B cell (primary cell): ENCODE results near the gene NT5DC4. TPM values are rescaled to one million over a fixed set of nuclear protein-coding genes. Genes with fewer than 3 reads are reported as not detected.

Experiments
- ATAC-seq: fragments of 200-7000 bp; cut with Tn5 transposase; one replicate; pipeline ENCODE4 v1.10.0; 2021; ENCODE audit warnings: low read depth, mild to moderate bottlenecking, moderate number of reproducible peaks, moderate library complexity
- CTCF ChIA-PET: fragments of 350-600 bp; sonication (Branson Sonifier 250); formaldehyde crosslinking; loops from one replicate; lab custom pipeline; 2021; ENCODE audit warnings: antibody characterized with exemption, inconsistent platforms; lab: Charles Lee
- POLR2A ChIA-PET: fragments of 350-600 bp; sonication (Branson Sonifier 250); formaldehyde crosslinking; loops from one replicate; lab custom pipeline; 2021; ENCODE audit warnings: antibody characterized with exemption; lab: Charles Lee
- DNase-seq: peaks from one replicate; pipeline ENCODE4 v3.0.0; 2013
- H2AFZ ChIP-seq: 2 replicates; pipeline ENCODE4 v1.6.1; 2012; ENCODE audit warnings: mild to moderate bottlenecking, low read depth, low read length; ENCODE audit not compliant: insufficient read depth, poor library complexity, severe bottlenecking
- H3K27ac ChIP-seq, 2 donors: 1 replicate in 1 of 2; 2 replicates in 1 of 2; pipeline ENCODE4 v1.5.1; 2012 to 2013; ENCODE audit warnings: low read length in 2 of 2, mild to moderate bottlenecking in 2 of 2, moderate library complexity in 1 of 2
- H3K27me3 ChIP-seq, 4 experiments: fragments of 200-600 bp in 1 of 4; sonication (generic) in 1 of 4; replicated peaks in 1 of 4; 1 replicate in 2 of 4; 2 replicates in 2 of 4; pipeline versions ENCODE4 v1.6.1 to v1.7.0; 2013 to 2016; ENCODE audit warnings: low read length in 3 of 4, mild to moderate bottlenecking in 2 of 4, mixed read lengths in 1 of 4, moderate library complexity in 1 of 4; ENCODE audit not compliant: insufficient read depth in 4 of 4, control insufficient read depth in 3 of 4; ENCODE audit errors: control extremely low read depth in 1 of 4
- H3K36me3 ChIP-seq, 2 experiments: replicated peaks in 1 of 2; 1 replicate in 1 of 2; 2 replicates in 1 of 2; pipeline versions ENCODE4 v1.6.1 to v1.7.1; 2013; ENCODE audit warnings: low read length in 1 of 2; ENCODE audit not compliant: insufficient read depth in 2 of 2, control insufficient read depth in 1 of 2; ENCODE audit errors: control extremely low read depth in 1 of 2, extremely low read depth in 1 of 2
- H3K4me1 ChIP-seq, 2 donors: fragments of 200-600 bp in 1 of 2; sonication (generic) in 1 of 2; 1 replicate in 1 of 2; 2 replicates in 1 of 2; pipeline versions ENCODE4 v1.5.1 to v1.6.1; 2013 to 2017; ENCODE audit warnings: low read length in 2 of 2; ENCODE audit not compliant: control insufficient read depth in 2 of 2, insufficient read depth in 2 of 2
- H3K4me2 ChIP-seq: replicated peaks from 2 replicates; pipeline ENCODE3; 2012; ENCODE audit warnings: mild to moderate bottlenecking, low read depth, low read length; ENCODE audit not compliant: poor library complexity, severe bottlenecking
- H3K4me3 ChIP-seq, 5 experiments: fragments of 200-600 bp in 1 of 5; sonication (generic) in 1 of 5; 1 replicate in 3 of 5; 2 replicates in 2 of 5; pipeline versions ENCODE4 v1.5.1 to v1.7.0; 2011 to 2016; ENCODE audit warnings: low read length in 4 of 5, mild to moderate bottlenecking in 4 of 5, low read depth in 2 of 5, control low read depth in 1 of 5, moderate library complexity in 1 of 5; ENCODE audit not compliant: insufficient read depth in 1 of 5; ENCODE audit errors: control extremely low read depth in 1 of 5, extremely low read depth in 1 of 5
- H3K79me2 ChIP-seq: fragments of 200-600 bp; sonication (generic); one replicate; pipeline ENCODE4 v1.6.0; 2016; ENCODE audit warnings: low read length; ENCODE audit not compliant: control insufficient read depth, insufficient read depth
- H3K9ac ChIP-seq: fragments of 200-600 bp; sonication (generic); 2 replicates; pipeline ENCODE4 v1.6.1; 2017; ENCODE audit warnings: mild to moderate bottlenecking, low read length, moderate library complexity
- H3K9me3 ChIP-seq, 3 donors: one replicate each; pipeline versions ENCODE4 v1.6.1 to v1.7.1; 2013; ENCODE audit warnings: low read length in 2 of 3; ENCODE audit not compliant: control insufficient read depth in 2 of 3, insufficient read depth in 1 of 3; ENCODE audit errors: control extremely low read depth in 1 of 3
- H4K20me1 ChIP-seq: 2 replicates; pipeline ENCODE4 v1.6.0; 2012; ENCODE audit warnings: mild to moderate bottlenecking, low read length; ENCODE audit not compliant: insufficient read depth, control insufficient read depth, poor library complexity, severe bottlenecking
- H3K27ac Mint-ChIP-seq: one replicate; pipeline ENCODE4 v1.8.0; 2021; ENCODE audit warnings: mixed read lengths
- H3K27me3 Mint-ChIP-seq: one replicate; pipeline ENCODE4 v1.8.0; 2021; ENCODE audit warnings: mixed read lengths
- H3K4me1 Mint-ChIP-seq: one replicate; pipeline ENCODE4 v1.8.0; 2021; ENCODE audit warnings: mixed read lengths
- H3K4me3 Mint-ChIP-seq: one replicate; pipeline ENCODE4 v1.8.0; 2021; ENCODE audit warnings: mixed read lengths
- H3K9me3 Mint-ChIP-seq: one replicate; pipeline ENCODE4 v1.8.0; 2022; ENCODE audit warnings: mixed read lengths; ENCODE audit not compliant: insufficient read depth
- EZH2 ChIP-seq: IDR thresholded peaks from 2 replicates; pipeline ENCODE4 v1.6.1; 2012; ENCODE audit warnings: borderline replicate concordance, low read depth, mild to moderate bottlenecking, moderate library complexity, low read length; ENCODE audit not compliant: insufficient read depth, poor library complexity, severe bottlenecking
- WGBS: methylation state at CpG from one replicate; pipeline ENCODE4 v1.1.5; 2013; ENCODE audit warnings: missing lambda C conversion rate; ENCODE audit not compliant: insufficient coverage; 5-methylcytosine and 5-hydroxymethylcytosine counted together
- intact Hi-C: fragments of 100-400 bp; cut with micrococcal nuclease; formaldehyde crosslinking; loops from one replicate; pipeline ENCODE4 v1.10.0; 2022
- polyA plus RNA-seq: library from polyadenylated mRNA; depleted of rRNA; stranded (reverse); fragments of >200 nt; gene quantifications from 2 replicates; pipeline ENCODE4 v1.2.3, GENCODE V29; 2012
- total RNA-seq, 2 donors: library from RNA; stranded (reverse); fragments of 120-200 nt in 1 of 2; gene quantifications; 1 replicate in 1 of 2; 2 replicates in 1 of 2; pipeline versions ENCODE4 v1.2.3 to v1.2.4, GENCODE V29; 2013 to 2022
- TF ChIP-seq, protein P1 (sequence below): fragments of 200-600 bp; IDR thresholded peaks from one replicate; pipeline ENCODE4 v1.8.0; 2022; ENCODE audit warnings: antibody characterized with exemption, mild to moderate bottlenecking

Gene NT5DC4
- total and polyA plus RNA-seq, 2 donors (not counting 1 experiment from before 2014, with no cell fraction given), result 2.0 TPM; not detected in 1

DNA sequence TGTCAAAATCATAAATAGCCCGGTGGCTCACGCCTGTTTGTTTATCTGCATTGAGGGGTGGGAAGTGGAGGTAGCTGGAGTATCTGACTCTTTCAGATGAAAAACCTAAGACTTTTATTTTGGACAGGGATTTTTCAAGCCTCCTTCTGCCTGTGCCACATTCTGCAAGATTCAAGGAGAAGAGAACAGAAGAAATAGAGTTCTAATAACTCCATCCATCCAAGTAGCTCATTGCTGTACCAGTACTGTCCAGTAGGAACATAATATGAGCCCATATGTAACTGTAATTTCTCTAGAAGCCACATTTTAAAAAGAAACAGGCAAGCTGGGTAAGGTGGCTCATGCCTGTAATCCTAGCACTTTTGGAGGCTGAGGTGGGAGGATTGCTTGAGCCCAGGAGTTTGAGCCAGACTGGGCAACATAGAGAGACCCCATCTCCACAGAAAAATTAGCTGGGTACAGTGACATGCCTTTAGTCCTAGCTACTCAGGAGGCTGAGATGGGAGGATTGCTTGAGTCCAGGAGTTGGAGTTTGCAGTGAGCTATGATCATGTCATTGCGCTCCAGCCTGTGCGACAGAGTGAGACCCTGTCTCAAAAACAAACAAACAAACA, 35.4 kb upstream of the NT5DC4 start:
- Histone ChIP-seq H4K20me1 (no peaks in the 10 kb centered on the region), H3K9ac (no peak overlapping the region), H3K36me3 (no peaks in the 10 kb centered on the region), H3K4me1 (peaks cover 5 to 17% of the 10 kb centered on the region in 2 donors), H3K9me3 (no peaks in the 10 kb centered on the region), H3K27me3 (no peaks in the 10 kb centered on the region), H3K4me3 (no peak overlapping the region), H3K27ac (no peak overlapping the region), H3K79me2 (no peaks in the 10 kb centered on the region), H2AFZ (no peak overlapping the region), H3K4me2 (no peak overlapping the region)
- intact Hi-C loops, result no loop called here
- DNase-seq, result no peak
- ChIA-PET POLR2A (no interaction called here), CTCF (interaction anchor here (0.8 to 5.4 kb wide), 4 partner anchors 40 to 59 kb away, joined by 3 to 25 read pairs (median 13); no protein-coding TSS in a partner anchor)
- Mint-ChIP-seq H3K4me1 (peaks cover 13% of the 10 kb centered on the region), H3K27me3 (no peaks in the 10 kb centered on the region), H3K9me3 (no peaks in the 10 kb centered on the region), H3K27ac (no peak overlapping the region), H3K4me3 (no peak overlapping the region)
- TF ChIP-seq EZH2, result no peak
- TF ChIP-seq, protein P1, sequence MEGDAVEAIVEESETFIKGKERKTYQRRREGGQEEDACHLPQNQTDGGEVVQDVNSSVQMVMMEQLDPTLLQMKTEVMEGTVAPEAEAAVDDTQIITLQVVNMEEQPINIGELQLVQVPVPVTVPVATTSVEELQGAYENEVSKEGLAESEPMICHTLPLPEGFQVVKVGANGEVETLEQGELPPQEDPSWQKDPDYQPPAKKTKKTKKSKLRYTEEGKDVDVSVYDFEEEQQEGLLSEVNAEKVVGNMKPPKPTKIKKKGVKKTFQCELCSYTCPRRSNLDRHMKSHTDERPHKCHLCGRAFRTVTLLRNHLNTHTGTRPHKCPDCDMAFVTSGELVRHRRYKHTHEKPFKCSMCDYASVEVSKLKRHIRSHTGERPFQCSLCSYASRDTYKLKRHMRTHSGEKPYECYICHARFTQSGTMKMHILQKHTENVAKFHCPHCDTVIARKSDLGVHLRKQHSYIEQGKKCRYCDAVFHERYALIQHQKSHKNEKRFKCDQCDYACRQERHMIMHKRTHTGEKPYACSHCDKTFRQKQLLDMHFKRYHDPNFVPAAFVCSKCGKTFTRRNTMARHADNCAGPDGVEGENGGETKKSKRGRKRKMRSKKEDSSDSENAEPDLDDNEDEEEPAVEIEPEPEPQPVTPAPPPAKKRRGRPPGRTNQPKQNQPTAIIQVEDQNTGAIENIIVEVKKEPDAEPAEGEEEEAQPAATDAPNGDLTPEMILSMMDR, result peak; percentile 25
- 92% methylated on average over 2 of the region's 4 CpGs for WGBS
- no peak for ATAC-seq
